ENCODE results near the gene PDE3B.

Gene PDE3B

DNA sequence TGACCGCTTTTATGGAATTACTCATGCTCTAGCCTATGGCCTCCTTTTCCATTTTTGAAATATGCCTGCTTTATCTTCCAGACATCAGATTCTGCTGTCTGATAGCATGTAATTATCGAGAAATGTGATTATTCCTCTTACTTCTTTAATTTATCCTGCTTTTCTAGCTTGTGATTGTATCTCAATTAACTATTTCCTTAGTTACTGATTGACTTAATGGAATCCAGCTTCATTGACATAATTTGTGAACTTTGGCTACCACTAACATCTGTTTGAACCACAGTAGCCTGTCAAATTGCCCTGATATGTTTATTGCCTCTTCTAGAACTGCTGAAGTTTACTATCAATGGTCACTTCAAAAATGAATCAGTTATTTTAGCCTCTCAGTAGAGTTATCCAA is 25.5 kb upstream of the PDE3B start:
- no peak overlapping the region for H3K9ac ChIP-seq (ENCODE audit: low read length)
- no peaks in the 10 kb centered on the region for H3K79me1 ChIP-seq (ENCODE audit: low read length)
- no peak overlapping the region for H4K8ac ChIP-seq (ENCODE audit: low read depth, low read length)
- H3K27ac ChIP-seq (ENCODE audit: low read depth, low read length): no peak overlapping the region
- H2BK12ac ChIP-seq (ENCODE audit: low read length): no peak overlapping the region
- H3K4me2 ChIP-seq (ENCODE audit: low read length): no peak overlapping the region
- no peaks in the 10 kb centered on the region for H3K4me1 ChIP-seq (ENCODE audit: control insufficient read depth in 1 of 2, insufficient read depth in 2 of 2, low read length in 2 of 2)
- H3K18ac ChIP-seq (ENCODE audit: low read length): no peak overlapping the region
- H3K4me3 ChIP-seq (ENCODE audit: low read depth, low read length): no peak overlapping the region
- no peaks in the 10 kb centered on the region for H3K27me3 ChIP-seq (ENCODE audit: insufficient read depth, low read length)
- H3K79me2 ChIP-seq (ENCODE audit: control insufficient read depth, insufficient read depth, low read length, poor library complexity): no peaks in the 10 kb centered on the region
- WGBS (ENCODE audit: extremely low coverage, insufficient coverage, insufficient read length): no CpG with 5 or more reads among the region's 2 CpGs
- no peak overlapping the region for H2AK5ac ChIP-seq (ENCODE audit: low read length)
- no peak overlapping the region for H3K23ac ChIP-seq (ENCODE audit: low read length)
- no peak overlapping the region for H4K91ac ChIP-seq (ENCODE audit: low read depth, low read length)
- H3K14ac ChIP-seq (ENCODE audit: low read length): no peak overlapping the region
- no peaks in the 10 kb centered on the region for H3K9me3 ChIP-seq (ENCODE audit: insufficient read depth, low read depth, low read length)
- H3K36me3 ChIP-seq (ENCODE audit: control insufficient read depth in 1 of 2, insufficient read depth in 2 of 2, low read length in 2 of 2): no peaks in the 10 kb centered on the region
- H2AFZ ChIP-seq (ENCODE audit: insufficient read depth, low read length, poor library complexity): no peak overlapping the region
- no peak overlapping the region for H3K4ac ChIP-seq (ENCODE audit: low read depth, low read length)
- H2BK5ac ChIP-seq (ENCODE audit: low read depth, low read length, poor library complexity): no peak overlapping the region
- H4K12ac ChIP-seq (ENCODE audit: low read depth, low read length): no peak overlapping the region
- no peak overlapping the region for H2BK120ac ChIP-seq (ENCODE audit: insufficient read depth, low read length, poor library complexity)
- no peak for DNase-seq

GRCh38 chr11:14619603-14620531 is 23.7 kb upstream of the PDE3B start:
- H3K18ac ChIP-seq (ENCODE audit: low read length): no peak overlapping the region
- H3K79me1 ChIP-seq (ENCODE audit: low read length): no peaks in the 10 kb centered on the region
- no peak overlapping the region for H2BK5ac ChIP-seq (ENCODE audit: low read depth, low read length, poor library complexity)
- H3K9me3 ChIP-seq (ENCODE audit: insufficient read depth, low read depth, low read length): no peaks in the 10 kb centered on the region
- H3K4me3 ChIP-seq (ENCODE audit: low read depth, low read length): no peak overlapping the region
- H3K4me2 ChIP-seq (ENCODE audit: low read length): no peak overlapping the region
- H4K12ac ChIP-seq (ENCODE audit: low read depth, low read length): no peak overlapping the region
- no peak overlapping the region for H3K9ac ChIP-seq (ENCODE audit: low read length)
- no peak overlapping the region for H2AFZ ChIP-seq (ENCODE audit: insufficient read depth, low read length, poor library complexity)
- no peaks in the 10 kb centered on the region for H3K79me2 ChIP-seq (ENCODE audit: control insufficient read depth, insufficient read depth, low read length, poor library complexity)
- H2BK120ac ChIP-seq (ENCODE audit: insufficient read depth, low read length, poor library complexity): no peak overlapping the region
- no peaks in the 10 kb centered on the region for H3K36me3 ChIP-seq (ENCODE audit: control insufficient read depth in 1 of 2, insufficient read depth in 2 of 2, low read length in 2 of 2)
- H3K23ac ChIP-seq (ENCODE audit: low read length): no peak overlapping the region
- no peaks in the 10 kb centered on the region for H3K27me3 ChIP-seq (ENCODE audit: insufficient read depth, low read length)
- no peaks in the 10 kb centered on the region for H3K4me1 ChIP-seq (ENCODE audit: control insufficient read depth in 1 of 2, insufficient read depth in 2 of 2, low read length in 2 of 2)
- no peak overlapping the region for H4K8ac ChIP-seq (ENCODE audit: low read depth, low read length)
- H2BK12ac ChIP-seq (ENCODE audit: low read length): no peak overlapping the region
- H3K27ac ChIP-seq (ENCODE audit: low read depth, low read length): no peak overlapping the region
- no peak overlapping the region for H3K14ac ChIP-seq (ENCODE audit: low read length)
- WGBS (ENCODE audit: extremely low coverage, insufficient coverage, insufficient read length): no CpG with 5 or more reads among the region's 4 CpGs
- H4K91ac ChIP-seq (ENCODE audit: low read depth, low read length): no peak overlapping the region
- no peak overlapping the region for H3K4ac ChIP-seq (ENCODE audit: low read depth, low read length)
- H2AK5ac ChIP-seq (ENCODE audit: low read length): no peak overlapping the region
- peak in 1 of 2 donors; percentile 14 for DNase-seq

GRCh38 chr11:14622223-14622954 is 21.2 kb upstream of the PDE3B start:
- Histone ChIP-seq H3K14ac (ENCODE audit: low read length) (no peak overlapping the region), H2BK5ac (ENCODE audit: low read depth, low read length, poor library complexity) (no peak overlapping the region), H3K18ac (ENCODE audit: low read length) (no peak overlapping the region), H3K9me3 (ENCODE audit: insufficient read depth, low read depth, low read length) (no peaks in the 10 kb centered on the region), H2AK5ac (ENCODE audit: low read length) (no peak overlapping the region), H4K8ac (ENCODE audit: low read depth, low read length) (no peak overlapping the region), H3K27ac (ENCODE audit: low read depth, low read length) (no peak overlapping the region), H2AFZ (ENCODE audit: insufficient read depth, low read length, poor library complexity) (no peak overlapping the region), H2BK120ac (ENCODE audit: insufficient read depth, low read length, poor library complexity) (no peak overlapping the region), H4K91ac (ENCODE audit: low read depth, low read length) (no peak overlapping the region), H3K79me2 (ENCODE audit: control insufficient read depth, insufficient read depth, low read length, poor library complexity) (no peaks in the 10 kb centered on the region), H3K27me3 (ENCODE audit: insufficient read depth, low read length) (no peaks in the 10 kb centered on the region), H3K4ac (ENCODE audit: low read depth, low read length) (no peak overlapping the region), H2BK12ac (ENCODE audit: low read length) (no peak overlapping the region), H3K79me1 (ENCODE audit: low read length) (no peaks in the 10 kb centered on the region), H3K4me2 (ENCODE audit: low read length) (no peak overlapping the region), H3K4me1 (ENCODE audit: control insufficient read depth in 1 of 2, insufficient read depth in 2 of 2, low read length in 2 of 2) (no peaks in the 10 kb centered on the region), H3K4me3 (ENCODE audit: low read depth, low read length) (no peak overlapping the region), H3K9ac (ENCODE audit: low read length) (no peak overlapping the region), H3K36me3 (ENCODE audit: control insufficient read depth in 1 of 2, insufficient read depth in 2 of 2, low read length in 2 of 2) (no peaks in the 10 kb centered on the region), H3K23ac (ENCODE audit: low read length) (no peak overlapping the region), H4K12ac (ENCODE audit: low read depth, low read length) (no peak overlapping the region)
- no peak for DNase-seq
- no CpG with 5 or more reads among the region's 5 CpGs for WGBS (ENCODE audit: extremely low coverage, insufficient coverage, insufficient read length)

- Histone ChIP-seq H3K23ac (ENCODE audit: low read length) (no peak overlapping the region), H2BK120ac (ENCODE audit: insufficient read depth, low read length, poor library complexity) (no peak overlapping the region), H3K4me3 (ENCODE audit: low read depth, low read length) (no peak overlapping the region), H3K79me1 (ENCODE audit: low read length) (no peaks in the 10 kb centered on the region), H4K8ac (ENCODE audit: low read depth, low read length) (no peak overlapping the region), H2BK5ac (ENCODE audit: low read depth, low read length, poor library complexity) (no peak overlapping the region), H3K27me3 (ENCODE audit: insufficient read depth, low read length) (no peaks in the 10 kb centered on the region), H4K91ac (ENCODE audit: low read depth, low read length) (no peak overlapping the region), H3K79me2 (ENCODE audit: control insufficient read depth, insufficient read depth, low read length, poor library complexity) (no peaks in the 10 kb centered on the region), H3K14ac (ENCODE audit: low read length) (no peak overlapping the region), H2AFZ (ENCODE audit: insufficient read depth, low read length, poor library complexity) (no peak overlapping the region), H3K9ac (ENCODE audit: low read length) (no peak overlapping the region), H3K36me3 (ENCODE audit: control insufficient read depth in 1 of 2, insufficient read depth in 2 of 2, low read length in 2 of 2) (no peaks in the 10 kb centered on the region), H2BK12ac (ENCODE audit: low read length) (no peak overlapping the region), H4K12ac (ENCODE audit: low read depth, low read length) (no peak overlapping the region), H3K9me3 (ENCODE audit: insufficient read depth, low read depth, low read length) (peaks cover 2% of the 10 kb centered on the region), H3K4me2 (ENCODE audit: low read length) (no peak overlapping the region), H2AK5ac (ENCODE audit: low read length) (no peak overlapping the region), H3K4ac (ENCODE audit: low read depth, low read length) (no peak overlapping the region), H3K4me1 (ENCODE audit: control insufficient read depth in 1 of 2, insufficient read depth in 2 of 2, low read length in 2 of 2) (no peaks in the 10 kb centered on the region), H3K18ac (ENCODE audit: low read length) (no peak overlapping the region), H3K27ac (ENCODE audit: low read depth, low read length) (no peak overlapping the region)
- no CpG with 5 or more reads among the region's 3 CpGs for WGBS (ENCODE audit: extremely low coverage, insufficient coverage, insufficient read length)
- no peak for DNase-seq
These were observed 20.6 kb upstream of the PDE3B start for GRCh38 chr11:14623036-14623435.

Measured in trophoblast cell (in vitro differentiated cells and primary cell).